GM12878 (cell line): ENCODE results near the gene GABRB2. TPM values are rescaled to one million over a fixed set of nuclear protein-coding genes. Genes with fewer than 3 reads are reported as not detected.
A peak's percentile ranks its signal among the peaks of the same experiment; 100 is the strongest.
"Not testable (repeated sequence)": the region's sequence is repeated elsewhere in the genome, so short reads cannot be mapped to it uniquely, and the experiment has no call there.

Experiments
- ATAC-seq: fragments of 200-7000 bp; cut with Tn5 transposase; 3 replicates; pipeline ENCODE4 v1.9.1; 2020; ENCODE audit warnings: mild to moderate bottlenecking, moderate library complexity
- BruUV-seq: library from RNA; stranded (reverse); fragments of 400-500 nt; replicated peaks from 2 replicates; lab custom pipeline; 2021; lab: Mats Ljungman, UMichigan
- CTCF ChIA-PET: fragments of 300-600 bp; sonication (Branson Sonifier 250); formaldehyde crosslinking; extraction: SDS; loops from one replicate; lab custom pipeline; 2021; ENCODE audit warnings: inconsistent platforms; lab: Yijun Ruan, JAX
- POLR2A ChIA-PET: fragments of 350-600 bp; formaldehyde crosslinking; extraction: SDS; loops from one replicate; lab custom pipeline; 2021; ENCODE audit warnings: inconsistent platforms; lab: Charles Lee
- RAD21 ChIA-PET: fragments of 300-600 bp; sonication (Branson Sonifier 250); formaldehyde crosslinking; loops from one replicate; lab custom pipeline; 2023; ENCODE audit warnings: antibody characterized with exemption; ENCODE audit not compliant: unreplicated experiment; lab: Charles Lee
- SMC1A ChIA-PET: fragments of 300-600 bp; sonication (Branson Sonifier 250); formaldehyde crosslinking; loops from one replicate; lab custom pipeline; 2023; ENCODE audit not compliant: unreplicated experiment, uncharacterized antibody; lab: Charles Lee
- DNase-seq: peaks from one replicate; pipeline ENCODE4 v3.0.0-alpha.2; 2011; ENCODE audit warnings: low read depth, low spot score
- FAIRE-seq: peaks from 3 replicates; lab custom pipeline; 2011; peaks lifted over from hg19 to GRCh38; lab: Jason Lieb, UNC
- H2AFZ ChIP-seq: 2 replicates; pipeline ENCODE4 v1.6.0; 2011; ENCODE audit warnings: low read depth, low read length, control low read depth; ENCODE audit not compliant: control insufficient read depth
- H3K27ac ChIP-seq: 2 replicates; pipeline ENCODE4 v1.5.1; 2011; ENCODE audit warnings: control low read depth; ENCODE audit not compliant: control insufficient read depth, insufficient read depth
- H3K27me3 ChIP-seq, 2 experiments: replicated peaks in 1 of 2; 2 replicates each; pipeline versions ENCODE4 v1.6.0 to v1.6.1; 2011; ENCODE audit warnings: low read length in 1 of 2; ENCODE audit not compliant: control insufficient read depth in 2 of 2, insufficient read depth in 2 of 2
- H3K36me3 ChIP-seq, 2 experiments: 2 replicates each; pipeline ENCODE4 v1.5.1; 2011; ENCODE audit warnings: low read length in 1 of 2; ENCODE audit not compliant: control insufficient read depth in 2 of 2, insufficient read depth in 2 of 2
- H3K4me1 ChIP-seq: 2 replicates; pipeline ENCODE4 v1.6.1; 2011; ENCODE audit warnings: mild to moderate bottlenecking, low read length, moderate library complexity, mixed read lengths; ENCODE audit not compliant: control insufficient read depth, insufficient read depth
- H3K4me2 ChIP-seq: 2 replicates; pipeline ENCODE4 v1.6.0; 2011; ENCODE audit warnings: control low read depth; ENCODE audit not compliant: control insufficient read depth, insufficient read depth
- H3K4me3 ChIP-seq: fragments of 200-600 bp; sonication (generic); 2 replicates; pipeline ENCODE4 v1.5.1; 2016
- H3K79me2 ChIP-seq: 2 replicates; pipeline ENCODE4 v1.6.0; 2011; ENCODE audit warnings: low read length; ENCODE audit not compliant: control insufficient read depth, insufficient read depth
- H3K9ac ChIP-seq: 2 replicates; pipeline ENCODE4 v1.8.0; 2011; ENCODE audit warnings: low read length, control low read depth, mixed read lengths; ENCODE audit not compliant: control insufficient read depth, insufficient read depth
- H3K9me3 ChIP-seq: replicated peaks from 3 replicates; pipeline ENCODE4 v1.5.1; 2011; ENCODE audit warnings: mild to moderate bottlenecking, low read length; ENCODE audit not compliant: control insufficient read depth, insufficient read depth
- H4K20me1 ChIP-seq: 2 replicates; pipeline ENCODE4 v1.6.0; 2011; ENCODE audit not compliant: control insufficient read depth, insufficient read depth
- BCL11A ChIP-seq: IDR thresholded peaks from 2 replicates; pipeline ENCODE4 v1.6.1; 2011; ENCODE audit warnings: low read depth, low read length
- CBX5 ChIP-seq: sonication (generic); IDR thresholded peaks from 2 replicates; pipeline ENCODE4 v1.6.1; 2016; ENCODE audit warnings: low read depth, moderate library complexity, mild to moderate bottlenecking, inconsistent platforms
- CREB1 ChIP-seq: IDR thresholded peaks from 2 replicates; pipeline ENCODE4 v1.6.1; 2012; ENCODE audit warnings: low read depth, mild to moderate bottlenecking, inconsistent platforms
- FOXK2 ChIP-seq: fragments of 450-650 bp; IDR thresholded peaks from 2 replicates; pipeline ENCODE4 v1.6.1; 2017; ENCODE audit warnings: mild to moderate bottlenecking, moderate library complexity
- IRF4 ChIP-seq: IDR thresholded peaks from 2 replicates; pipeline ENCODE4 v1.6.1; 2011; ENCODE audit warnings: low read depth, low read length
- KLF5 ChIP-seq: fragments of 450-650 bp; IDR thresholded peaks from 2 replicates; pipeline ENCODE4 v1.6.1; 2014; ENCODE audit warnings: mild to moderate bottlenecking; ENCODE audit not compliant: partially characterized antibody
- PKNOX1 ChIP-seq: fragments of 450-650 bp; IDR thresholded peaks from 2 replicates; pipeline ENCODE4 v1.6.1; 2016; ENCODE audit warnings: mild to moderate bottlenecking
- POLR2AphosphoS2 ChIP-seq: IDR thresholded peaks from 2 replicates; pipeline ENCODE4 v1.6.1; 2011; ENCODE audit warnings: low read depth, mild to moderate bottlenecking, low read length, improper control_type of control experiment, moderate library complexity
- RUNX3 ChIP-seq: IDR thresholded peaks from 2 replicates; pipeline ENCODE4 v1.6.1; 2012; ENCODE audit warnings: low read length, inconsistent platforms
- SPI1 ChIP-seq: IDR thresholded peaks from 2 replicates; pipeline ENCODE4 v1.6.1; 2011; ENCODE audit warnings: low read depth, mild to moderate bottlenecking, low read length, moderate library complexity, borderline replicate concordance; ENCODE audit not compliant: insufficient read depth
- WGBS: methylation state at CpG from one replicate; pipeline ENCODE4 v1.1.6; 2016; ENCODE audit warnings: low lambda C conversion rate; ENCODE audit not compliant: insufficient replicate concordance, insufficient coverage; ENCODE audit errors: missing lambda C conversion rate; 5-methylcytosine and 5-hydroxymethylcytosine counted together
- in situ Hi-C: fragments of 300-500 bp; cut with MboI; formaldehyde crosslinking; loops from 9 replicates; pipeline ENCODE4 v1.14.3; 2018; ENCODE audit warnings: mixed read lengths
- intact Hi-C: fragments of 100-400 bp; cut with micrococcal nuclease; formaldehyde crosslinking; loops from one replicate; pipeline ENCODE4 v1.14.2; 2022; ENCODE audit not compliant: unreplicated experiment
- polyA plus RNA-seq, 11 experiments: library from polyadenylated mRNA; depleted of rRNA in 4 of 11; unstranded in 6 of 11; stranded (reverse) in 5 of 11; fragments of >200 nt; fragmentation: Nextera tagmentation in 4 of 11; fragmentation: Illumina TruSeq in 1 of 11; extraction: Ambion mirVana in 4 of 11; extraction: Trizol in 1 of 11; gene quantifications; 1 replicate in 1 of 11; 2 replicates in 10 of 11; pipeline versions ENCODE4 v1.2.1 to v1.2.3, GENCODE V29; 2011 to 2016; ENCODE audit warnings: inconsistent platforms in 2 of 11, missing spikeins in 2 of 11, low read depth in 1 of 11
- total RNA-seq, 4 experiments: library from RNA; depleted of rRNA in 3 of 4; stranded (reverse); fragments of >200 nt in 3 of 4; fragmentation: Illumina TruSeq in 1 of 4; extraction: Trizol in 1 of 4; gene quantifications; 2 replicates each; pipeline versions ENCODE4 v1.2.1 to v1.2.3, GENCODE V29; 2013 to 2021

The GABRB2 gene
- total and polyA plus RNA-seq, 10 of the 15 experiments (the other 5 are each of a cell fraction or from before 2014, with no cell fraction given), result 0.12 to 0.85 (median 0.43) TPM

- BruUV-seq, result no TSS peak
- TF ChIP-seq CREB1 (0 out of 2 replicates have a peak, but pooled peaks have one; percentile 19), SPI1 (peak; percentile 95), KLF5 (no peak), PKNOX1 (peak; percentile 48), POLR2AphosphoS2 (no peak), RUNX3 (peak; percentile 70), IRF4 (peak; percentile 32; the same call in 1 of the 2 replicates), FOXK2 (no peak), BCL11A (0 out of 2 replicates have a peak, but pooled peaks have one; percentile 19), CBX5 (peak; percentile 95)
- 2% methylated on average over 3 of the region's 3 CpGs for WGBS
- POLR2A ChIA-PET, result no interaction called here
- SMC1A ChIA-PET, result no interaction called here
- RAD21 ChIA-PET, result no interaction called here
- CTCF ChIA-PET, result no interaction called here
- peaks cover 10% of the 10 kb centered on the region for H3K4me1 ChIP-seq
- FAIRE-seq (peak; percentile 70), ATAC-seq (peak; percentile 96), DNase-seq (no peak)
- H3K9ac ChIP-seq, result no peak overlapping the region
- no peak overlapping the region for H3K27ac ChIP-seq
- H3K79me2 ChIP-seq, result no peaks in the 10 kb centered on the region
- no peaks in the 10 kb centered on the region; a peak in 1 of 4 replicates for H3K36me3 ChIP-seq
- no peaks in the 10 kb centered on the region for H3K27me3 ChIP-seq
- H2AFZ ChIP-seq, result no peak overlapping the region
- no peak overlapping the region for H3K4me2 ChIP-seq
- in situ Hi-C loops, result no loop called here
- H3K4me3 ChIP-seq, result no peak overlapping the region
- H3K9me3 ChIP-seq, result peaks cover 6% of the 10 kb centered on the region
- H4K20me1 ChIP-seq, result no peaks in the 10 kb centered on the region
- intact Hi-C loops, result no loop called here
These were observed 247.5 kb downstream of the GABRB2 start for GRCh38 chr5:161299053-161299452.

- SMC1A ChIA-PET, intact Hi-C loops, BruUV-seq, H4K20me1 ChIP-seq, H3K4me3 ChIP-seq, DNase-seq, H3K79me2 ChIP-seq, RAD21 ChIA-PET, H3K4me2 ChIP-seq, POLR2A ChIA-PET, H3K9me3 ChIP-seq, FAIRE-seq, H3K27ac ChIP-seq, H2AFZ ChIP-seq, H3K27me3 ChIP-seq, H3K36me3 ChIP-seq, CTCF ChIA-PET, in situ Hi-C loops, ATAC-seq, H3K9ac ChIP-seq: not testable (repeated sequence)
- WGBS, result 51% methylated on average over 2 of the region's 2 CpGs
- peaks cover 10% of the 10 kb centered on the region for H3K4me1 ChIP-seq
These were observed 249.1 kb downstream of the GABRB2 start for GRCh38 chr5:161297388-161297787.
